Mucosa of descending colon (tissue), 3 donors: Measurements from ENCODE around the gene HSPA4L. TPM values are rescaled to one million over a fixed set of nuclear protein-coding genes. Genes with fewer than 3 reads are reported as not detected.
A peak's percentile ranks its signal among the peaks of the same experiment; 100 is the strongest.

Experiments used
- ATAC-seq: fragments of 200-7000 bp; cut with Tn5 transposase; one replicate; pipeline ENCODE4 v1.9.1; 2020; ENCODE audit warnings: mild to moderate bottlenecking, moderate library complexity
- DNase-seq, 3 donors: peaks; one replicate each; pipeline ENCODE4 v3.0.0-alpha.2; 2020
- H3K36me3 ChIP-seq: fragments of 200-600 bp; one replicate; pipeline ENCODE4 v1.8.0; 2021; ENCODE audit warnings: low read depth, mild to moderate bottlenecking
- H3K4me1 ChIP-seq: fragments of 200-600 bp; one replicate; pipeline ENCODE4 v1.8.0; 2021; ENCODE audit warnings: low read depth, mild to moderate bottlenecking
- H3K4me3 ChIP-seq: fragments of 200-600 bp; one replicate; pipeline ENCODE4 v1.8.0; 2021; ENCODE audit warnings: mild to moderate bottlenecking
- H3K9me3 ChIP-seq: fragments of 200-600 bp; one replicate; pipeline ENCODE4 v1.8.0; 2021; ENCODE audit warnings: mild to moderate bottlenecking
- intact Hi-C, 2 donors: fragments of 100-400 bp; cut with DNase I in 1 of 2; cut with micrococcal nuclease in 1 of 2; formaldehyde crosslinking; loops; one replicate each; pipeline versions ENCODE4 v1.11.0 to v1.11.1; 2022; cut with DNase I, micrococcal nuclease
- total RNA-seq, 3 donors: library from RNA; stranded (reverse); fragmentation: NEBNext Ultra II Directional in 2 of 3; extraction: Animal tissue kit (Norgen Biotek cat#: 25700) in 2 of 3; gene quantifications; one replicate each; pipeline versions ENCODE4 v1.2.1 to v1.2.4, GENCODE V29; 2021 to 2023
- TF ChIP-seq, protein P1 (sequence below): fragments of 200-600 bp; IDR thresholded peaks from one replicate; pipeline ENCODE4 v1.8.0; 2022; ENCODE audit warnings: antibody characterized with exemption, mild to moderate bottlenecking
- donor health status: DM: no; HTN: no; CAD: no; lungs with moderate emphysema.
- donor health status: DM: no; HTN: no; CAD: no.
- donor health status: DM: no; HTN: yes; CAD: no.

The HSPA4L gene
- total RNA-seq, 3 donors from 2014 or later: 2.2 to 10.2 (median 3.6) TPM

DNA sequence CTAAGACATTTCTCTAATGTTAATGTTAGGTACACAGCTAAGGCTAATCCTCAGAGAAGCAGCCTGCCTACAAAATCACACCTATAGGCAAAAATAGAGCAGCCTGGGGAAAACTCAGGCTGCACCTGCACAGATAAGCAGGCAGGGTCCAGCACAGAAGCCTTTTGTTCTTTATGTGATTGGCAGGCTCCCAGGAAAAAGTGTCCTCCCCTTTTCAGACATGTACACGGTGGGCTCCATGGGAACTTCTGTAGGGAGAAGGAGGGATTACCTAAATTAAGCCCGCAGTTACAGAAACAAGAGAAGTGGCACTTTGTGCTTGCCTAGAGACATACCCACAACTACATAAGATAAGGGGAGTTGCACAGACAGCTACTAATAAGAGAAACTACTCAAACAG lies 4.0 kb upstream of the HSPA4L start:
- Histone ChIP-seq H3K4me3 (no peak overlapping the region), H3K4me1 (no peaks in the 10 kb centered on the region), H3K36me3 (no peaks in the 10 kb centered on the region), H3K9me3 (no peaks in the 10 kb centered on the region)
- no peak for ATAC-seq
- intact Hi-C loops: no loop called here
- TF ChIP-seq, protein P1, sequence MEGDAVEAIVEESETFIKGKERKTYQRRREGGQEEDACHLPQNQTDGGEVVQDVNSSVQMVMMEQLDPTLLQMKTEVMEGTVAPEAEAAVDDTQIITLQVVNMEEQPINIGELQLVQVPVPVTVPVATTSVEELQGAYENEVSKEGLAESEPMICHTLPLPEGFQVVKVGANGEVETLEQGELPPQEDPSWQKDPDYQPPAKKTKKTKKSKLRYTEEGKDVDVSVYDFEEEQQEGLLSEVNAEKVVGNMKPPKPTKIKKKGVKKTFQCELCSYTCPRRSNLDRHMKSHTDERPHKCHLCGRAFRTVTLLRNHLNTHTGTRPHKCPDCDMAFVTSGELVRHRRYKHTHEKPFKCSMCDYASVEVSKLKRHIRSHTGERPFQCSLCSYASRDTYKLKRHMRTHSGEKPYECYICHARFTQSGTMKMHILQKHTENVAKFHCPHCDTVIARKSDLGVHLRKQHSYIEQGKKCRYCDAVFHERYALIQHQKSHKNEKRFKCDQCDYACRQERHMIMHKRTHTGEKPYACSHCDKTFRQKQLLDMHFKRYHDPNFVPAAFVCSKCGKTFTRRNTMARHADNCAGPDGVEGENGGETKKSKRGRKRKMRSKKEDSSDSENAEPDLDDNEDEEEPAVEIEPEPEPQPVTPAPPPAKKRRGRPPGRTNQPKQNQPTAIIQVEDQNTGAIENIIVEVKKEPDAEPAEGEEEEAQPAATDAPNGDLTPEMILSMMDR: no peak
- DNase-seq: no peak

DNA sequence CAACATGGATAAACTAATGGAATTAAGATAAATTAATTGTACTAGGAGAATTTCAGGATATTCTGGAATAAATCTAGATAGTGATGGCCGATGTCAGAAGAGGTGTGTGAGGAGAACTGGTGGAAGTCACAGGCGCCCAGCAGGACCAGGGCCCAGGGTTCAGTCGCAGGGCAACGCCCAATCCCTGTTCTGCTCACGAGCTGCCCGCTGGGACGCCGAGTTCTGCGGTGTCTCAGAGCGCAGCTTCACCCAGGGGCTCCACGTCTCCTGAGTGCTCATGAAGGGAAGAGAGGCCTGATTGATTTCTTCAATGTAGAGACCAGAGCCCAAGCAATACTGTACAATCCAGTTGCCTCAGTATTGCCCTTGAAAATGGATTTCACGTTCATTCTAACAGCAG lies 1.5 kb upstream of the HSPA4L start:
- Histone ChIP-seq H3K4me3 (no peak overlapping the region), H3K4me1 (no peaks in the 10 kb centered on the region), H3K9me3 (no peaks in the 10 kb centered on the region), H3K36me3 (no peaks in the 10 kb centered on the region)
- intact Hi-C loops: no loop called here
- ATAC-seq (no peak), DNase-seq (no peak)
- TF ChIP-seq, protein P1: no peak

DNA sequence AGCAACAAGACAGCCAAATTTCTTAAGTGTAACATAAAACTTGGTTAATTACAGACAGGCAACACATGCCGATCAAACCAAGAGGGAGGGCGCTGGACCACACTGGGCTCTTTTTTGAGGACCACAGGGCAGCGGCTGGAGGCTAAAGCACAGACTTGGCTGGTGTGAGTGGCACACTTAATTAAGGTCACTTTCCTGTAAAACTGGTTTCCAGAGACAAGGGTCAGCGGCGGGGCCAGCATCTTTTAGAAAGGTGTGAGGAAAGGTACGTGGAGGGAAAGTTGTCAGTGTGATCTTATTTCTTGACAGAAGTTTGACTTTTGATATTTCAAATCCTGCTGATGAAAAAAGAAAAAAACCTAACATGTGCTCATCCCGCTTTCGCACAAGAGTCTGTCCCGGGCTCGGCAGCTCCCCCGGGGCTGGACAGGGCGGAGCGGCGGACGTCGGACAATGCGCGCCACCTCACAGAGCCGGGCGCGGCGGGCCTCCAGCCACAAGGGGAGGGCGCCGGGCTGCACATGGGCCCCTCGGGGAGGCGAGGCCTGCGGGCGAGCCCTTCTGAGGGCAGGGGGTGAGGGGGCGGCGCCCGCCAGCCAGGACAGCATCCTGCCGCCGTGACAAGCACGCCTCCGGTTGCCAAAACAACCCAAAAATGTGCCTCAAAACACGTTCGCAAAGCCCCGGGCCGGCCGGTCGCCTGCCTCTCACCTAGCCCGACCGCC lies 660 bp upstream of the HSPA4L start:
- Histone ChIP-seq H3K4me1 (no peaks in the 10 kb centered on the region), H3K9me3 (no peaks in the 10 kb centered on the region), H3K36me3 (no peaks in the 10 kb centered on the region), H3K4me3 (peak overlapping the region; percentile 15)
- intact Hi-C loops: no loop called here
- DNase-seq (peak in 1 of 3 donors; percentile 46), ATAC-seq (peak; percentile 73)
- TF ChIP-seq, protein P1: no peak

DNA sequence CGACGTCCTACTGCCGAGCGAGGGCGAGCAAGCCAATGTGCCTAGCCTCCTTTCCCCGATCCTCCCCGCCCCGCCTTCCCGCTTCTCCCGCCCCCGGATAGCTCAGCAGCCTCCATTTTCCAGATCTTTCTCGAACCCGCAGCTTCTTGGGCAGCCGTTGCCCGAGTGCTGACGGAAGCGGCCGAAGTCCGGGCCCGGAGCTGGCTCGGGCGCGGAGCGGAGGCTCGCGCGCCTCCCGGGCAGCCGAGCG lies 172 bp upstream of the HSPA4L start:
- intact Hi-C loops: no loop called here
- DNase-seq: peak; percentile 87 to 92 (median 88)
- Histone ChIP-seq H3K9me3 (no peaks in the 10 kb centered on the region), H3K4me3 (peak overlapping the region; percentile 15), H3K4me1 (no peaks in the 10 kb centered on the region), H3K36me3 (no peaks in the 10 kb centered on the region)
- peak; percentile 98 for ATAC-seq
- TF ChIP-seq, protein P1: no peak

DNA sequence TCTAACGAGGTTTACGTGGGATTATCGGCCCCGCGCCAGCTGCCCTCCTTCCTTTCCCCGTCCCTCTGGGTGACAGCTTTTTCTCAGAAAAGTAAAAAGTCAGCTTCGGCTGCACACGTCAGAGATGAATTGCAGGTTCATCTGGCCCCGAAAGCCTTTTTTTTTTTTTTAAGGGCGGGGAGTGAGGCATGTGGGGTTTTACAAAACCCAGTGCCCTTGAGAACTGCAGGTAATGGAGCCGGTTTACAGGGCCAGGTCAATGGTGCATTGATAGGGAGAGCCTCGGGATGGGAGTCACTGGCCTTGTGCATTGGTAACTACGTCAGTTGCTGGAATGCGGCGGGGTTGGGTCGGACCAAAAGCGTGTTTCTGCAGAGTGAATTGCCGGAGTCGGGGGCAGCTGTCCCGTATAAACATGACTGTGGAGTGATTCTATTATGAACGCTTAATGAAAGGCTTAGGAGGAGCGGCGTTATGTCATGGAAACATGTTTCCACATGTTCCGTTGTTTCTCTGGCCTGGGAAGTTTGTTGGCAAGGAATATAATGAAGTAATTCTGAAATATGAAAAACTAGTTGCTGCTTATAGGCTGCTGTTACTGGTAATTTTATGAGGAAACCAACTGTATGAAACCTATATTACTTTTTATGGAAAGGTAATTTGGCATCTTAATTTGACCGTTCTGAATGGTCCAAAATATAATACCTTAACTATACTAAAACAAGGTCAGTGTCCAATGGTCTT lies 1.1 kb downstream of the HSPA4L start:
- Histone ChIP-seq H3K36me3 (no peaks in the 10 kb centered on the region), H3K4me3 (peak overlapping the region; percentile 15), H3K9me3 (no peaks in the 10 kb centered on the region), H3K4me1 (no peaks in the 10 kb centered on the region)
- ATAC-seq (peak; percentile 55), DNase-seq (peak; percentile 54 to 62 (median 62))
- intact Hi-C loops: no loop called here
- TF ChIP-seq, protein P1: no peak
